Activated CD8-positive, alpha-beta T cell treated with anti-CD3 and anti-CD28 coated beads, Interleukin-2, amount 10 ng/mL, durations not matched to agents 7 days and 5 days (primary cell): Measurements from ENCODE around the gene CDKN2AIPNL. TPM values are rescaled to one million over a fixed set of nuclear protein-coding genes. Genes with fewer than 3 reads are reported as not detected.

Source experiments
- ATAC-seq: fragments of 150-1000 bp; cut with Tn5 transposase; one replicate; pipeline ENCODE4 v1.10.0; 2021; ENCODE audit warnings: moderate library complexity
- CTCF ChIA-PET: fragments of 350-600 bp; sonication (Branson Sonifier 250); formaldehyde crosslinking; loops from one replicate; lab custom pipeline; 2021; ENCODE audit warnings: antibody characterized with exemption; lab: Charles Lee
- POLR2A ChIA-PET: fragments of 350-600 bp; sonication (Branson Sonifier 250); formaldehyde crosslinking; loops from one replicate; lab custom pipeline; 2021; ENCODE audit warnings: antibody characterized with exemption; lab: Charles Lee
- DNase-seq: peaks from one replicate; pipeline ENCODE4 v3.0.0-alpha.2; 2020
- H3K27ac Mint-ChIP-seq: one replicate; pipeline ENCODE4 v1.8.0; 2021; ENCODE audit warnings: mild to moderate bottlenecking, mixed read lengths
- H3K27me3 Mint-ChIP-seq: one replicate; pipeline ENCODE4 v1.8.0; 2021; ENCODE audit warnings: low read depth, mixed read lengths
- H3K36me3 Mint-ChIP-seq: one replicate; pipeline ENCODE4 v1.8.0; 2021; ENCODE audit warnings: low read depth, mixed read lengths
- H3K4me1 Mint-ChIP-seq: one replicate; pipeline ENCODE4 v1.8.0; 2021; ENCODE audit warnings: low read depth, mixed read lengths
- H3K4me3 Mint-ChIP-seq: one replicate; pipeline ENCODE4 v1.8.0; 2021; ENCODE audit warnings: mild to moderate bottlenecking, mixed read lengths
- H3K9me3 Mint-ChIP-seq: one replicate; pipeline ENCODE4 v1.8.0; 2022; ENCODE audit warnings: mixed read lengths; ENCODE audit not compliant: insufficient read depth
- total RNA-seq, 2 experiments: library from RNA; stranded (reverse); gene quantifications; one replicate each; pipeline ENCODE4 v1.2.3, GENCODE V29; 2021

Gene CDKN2AIPNL
- total RNA-seq, 2 experiments from 2014 or later: 31.3 to 32.5 TPM

- peak overlapping the region; percentile 100 for H3K27ac Mint-ChIP-seq
- no peaks in the 10 kb centered on the region for H3K9me3 Mint-ChIP-seq
- H3K36me3 Mint-ChIP-seq: peaks cover 41% of the 10 kb centered on the region
- H3K4me1 Mint-ChIP-seq: peaks cover 48% of the 10 kb centered on the region
- CTCF ChIA-PET: interaction anchor here (1.0 to 3.1 kb wide), 3 partner anchors 11 to 217 kb away, joined by 3 to 11 read pairs (median 5); no protein-coding TSS in a partner anchor
- peak overlapping the region; percentile 99 for H3K4me3 Mint-ChIP-seq
- POLR2A ChIA-PET: interaction anchor here (0.6 to 4.5 kb wide), 11 partner anchors 19 to 534 kb away, joined by 3 to 38 read pairs (median 4); partner anchors contain the start of genes CDKN2AIPNL, JADE2, PCBD2 and PPP2CA
- ATAC-seq: peak; percentile 14
- DNase-seq: no peak
- no peaks in the 10 kb centered on the region for H3K27me3 Mint-ChIP-seq
Measured at GRCh38 chr5:134370311-134370870, 41.3 kb downstream of the CDKN2AIPNL start.

- H3K9me3 Mint-ChIP-seq: no peaks in the 10 kb centered on the region
- H3K27me3 Mint-ChIP-seq: no peaks in the 10 kb centered on the region
- H3K36me3 Mint-ChIP-seq: peaks cover 12% of the 10 kb centered on the region
- no peak for ATAC-seq
- no peak overlapping the region for H3K27ac Mint-ChIP-seq
- ChIA-PET POLR2A (no interaction called here), CTCF (interaction anchor here (0.9 kb wide), 1 partner anchor 373 kb away, joined by 3 read pairs; the partner anchor contains the start of gene CAMLG)
- peaks cover 27% of the 10 kb centered on the region for H3K4me1 Mint-ChIP-seq
- no peak overlapping the region for H3K4me3 Mint-ChIP-seq
- no peak for DNase-seq
Measured at GRCh38 chr5:134365604-134366003, 46.1 kb downstream of the CDKN2AIPNL start.

GRCh38 chr5:134355681-134356080, 56.0 kb downstream of the CDKN2AIPNL start:
- no peaks in the 10 kb centered on the region for H3K27me3 Mint-ChIP-seq
- POLR2A ChIA-PET: interaction anchor here (1.2 kb wide), 1 partner anchor 56 kb away, joined by 3 read pairs; the partner anchor contains the start of gene CDKN2AIPNL
- DNase-seq (no peak), ATAC-seq (no peak)
- H3K27ac Mint-ChIP-seq: no peak overlapping the region
- CTCF ChIA-PET: no interaction called here
- H3K4me1 Mint-ChIP-seq: no peaks in the 10 kb centered on the region
- H3K4me3 Mint-ChIP-seq: no peak overlapping the region
- H3K9me3 Mint-ChIP-seq: no peaks in the 10 kb centered on the region
- H3K36me3 Mint-ChIP-seq: no peaks in the 10 kb centered on the region

Other genes with a start within 250 kb of the CDKN2AIPNL start
- 100 to 1,000 TPM; 203 to 206 TPM for gene SKP1, start 234.9 kb downstream of the CDKN2AIPNL start, total RNA-seq
- gene PPP2CA, start 185.8 kb downstream of the CDKN2AIPNL start, total RNA-seq: 100 to 1,000 TPM; 158 to 167 TPM
- 1 to 10 TPM in 1 of 2 experiments, under 1 TPM in 1; 0.53 to 1.2 TPM for gene CDKL3, start 44.7 kb downstream of the CDKN2AIPNL start, total RNA-seq
- 10 to 100 TPM; 83.0 to 87.6 TPM for gene UBE2B, start 40.3 kb downstream of the CDKN2AIPNL start, total RNA-seq
- 10 to 100 TPM; 79.9 to 86.0 TPM for gene JADE2, start 113.8 kb upstream of the CDKN2AIPNL start, total RNA-seq
- 10 to 100 TPM; 51.2 to 56.4 TPM for gene SAR1B, start 220.9 kb upstream of the CDKN2AIPNL start, total RNA-seq
- gene SEC24A, start 236.9 kb upstream of the CDKN2AIPNL start, total RNA-seq: 10 to 100 TPM; 20.8 to 22.6 TPM